ENCODE measurements around the gene COL7A1. TPM values are rescaled to one million over a fixed set of nuclear protein-coding genes. Genes with fewer than 3 reads are reported as not detected.

COL7A1 gene
- total RNA-seq, 1 experiment from 2014 or later = 5.2 TPM

GRCh38 chr3:48612309-48612708 lies 17.2 kb upstream of the COL7A1 start:
- peaks cover 11% of the 10 kb centered on the region for H3K9me3 ChIP-seq
- DNase-seq = no peak
- H3K4me3 Mint-ChIP-seq (ENCODE audit: unreplicated experiment) = no peak overlapping the region
- no peak overlapping the region for H3K27ac Mint-ChIP-seq (ENCODE audit: unreplicated experiment)
- H3K36me3 ChIP-seq (ENCODE audit: control insufficient read depth, insufficient read depth, low read length) = peaks cover 3% of the 10 kb centered on the region; the same call in 1 of the 2 replicates
- H3K36me3 Mint-ChIP-seq (ENCODE audit: insufficient read depth, unreplicated experiment) = peaks cover 27% of the 10 kb centered on the region
- H3K4me3 ChIP-seq (ENCODE audit: low read depth, low read length) = no peak overlapping the region
- POLR2A ChIA-PET = no interaction called here
- CTCF ChIA-PET = interaction anchor here (0.7 kb wide), 2 partner anchors 142 to 376 kb away, joined by 4 to 5 read pairs; no protein-coding TSS in a partner anchor
- intact Hi-C loops (cut with micrococcal nuclease; ENCODE audit: unreplicated experiment) = no loop called here
- no peaks in the 10 kb centered on the region for H3K9me3 Mint-ChIP-seq (ENCODE audit: unreplicated experiment)
- H3K4me1 ChIP-seq = peaks cover 11% of the 10 kb centered on the region
- no peaks in the 10 kb centered on the region for H3K27me3 Mint-ChIP-seq (ENCODE audit: insufficient read depth, unreplicated experiment)
- TF ChIP-seq CTCF (IDR thresholded peaks at IDR 0.05; ENCODE audit: insufficient read depth in 1 of 2, low read depth in 1 of 2, low read length in 1 of 2, severe bottlenecking in 1 of 2, unreplicated experiment in 1 of 2) = no peak
- peaks cover 7% of the 10 kb centered on the region for H3K4me1 Mint-ChIP-seq (ENCODE audit: low read depth, unreplicated experiment)
- BruUV-seq (replicated peaks) = no TSS peak
- H3K27me3 ChIP-seq (replicated peaks; ENCODE audit: control insufficient read depth, insufficient read depth, low read length) = no peaks in the 10 kb centered on the region

DNA sequence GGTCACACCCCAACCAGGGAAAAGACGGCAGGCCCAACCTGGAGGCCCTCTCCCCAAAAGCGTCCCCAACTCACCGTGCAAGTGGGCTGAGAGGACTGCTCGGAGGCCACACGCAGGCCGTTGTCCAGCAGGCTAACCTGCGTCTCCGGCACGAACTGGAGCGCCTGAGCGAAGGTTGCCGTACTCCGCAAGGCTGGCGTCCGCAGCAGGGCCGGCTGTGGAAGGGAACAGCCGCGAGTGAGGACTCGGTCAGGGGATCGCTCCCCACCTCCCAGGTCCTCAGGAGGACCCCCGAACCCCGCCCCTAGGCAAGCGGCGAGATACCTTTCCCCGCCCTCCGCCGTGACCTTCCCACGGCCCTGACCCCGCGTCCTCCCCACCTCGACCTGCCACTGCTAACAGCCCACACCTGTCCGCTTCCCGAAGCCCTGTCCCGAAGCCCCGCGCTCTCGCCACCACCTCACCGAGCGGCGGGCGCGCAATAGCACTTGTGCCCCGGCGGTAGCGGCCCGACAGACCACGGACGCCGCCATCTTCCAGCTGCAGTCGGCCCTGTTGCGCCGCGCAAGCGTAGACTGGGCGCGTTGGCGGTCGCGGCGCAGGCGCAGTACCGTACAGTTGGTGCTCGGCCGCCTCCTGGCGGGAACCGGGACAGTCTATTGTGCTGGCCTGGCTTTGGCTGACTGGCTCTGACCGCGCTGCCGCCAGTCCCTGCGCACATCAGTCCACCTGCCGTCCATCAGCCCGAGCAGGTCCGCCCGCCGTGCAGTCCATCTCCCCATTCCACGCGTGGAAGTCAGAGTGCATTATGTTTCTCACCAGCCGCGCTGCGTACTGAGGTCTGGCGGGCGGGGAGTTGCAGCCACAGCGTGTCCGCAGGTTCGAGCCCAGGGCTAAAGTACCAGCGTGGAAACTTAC lies 14.2 kb upstream of the COL7A1 start, which contains the start of gene UQCRC1:
Gene UQCRC1 (minus strand): TSS at position 559 of the 918 bp plus-strand sequence. CDS start 26 bp downstream, at position 533.
- Mint-ChIP-seq H3K36me3 (ENCODE audit: insufficient read depth, unreplicated experiment) (peaks cover 49% of the 10 kb centered on the region), H3K27me3 (ENCODE audit: insufficient read depth, unreplicated experiment) (no peaks in the 10 kb centered on the region), H3K4me1 (ENCODE audit: low read depth, unreplicated experiment) (peaks cover 7% of the 10 kb centered on the region), H3K9me3 (ENCODE audit: unreplicated experiment) (no peaks in the 10 kb centered on the region), H3K4me3 (ENCODE audit: unreplicated experiment) (peak within 1 kb of the TSS; percentile 91), H3K27ac (ENCODE audit: unreplicated experiment) (peak within 1 kb of the TSS; percentile 96)
- Histone ChIP-seq H3K36me3 (ENCODE audit: control insufficient read depth, insufficient read depth, low read length) (peaks cover 5% of the 10 kb centered on the region; the same call in 1 of the 2 replicates), H3K4me3 (ENCODE audit: low read depth, low read length) (peak within 1 kb of the TSS; percentile 87), H3K27me3 (replicated peaks; ENCODE audit: control insufficient read depth, insufficient read depth, low read length) (no peaks in the 10 kb centered on the region), H3K9me3 (no peaks in the 10 kb centered on the region), H3K4me1 (peaks cover 11% of the 10 kb centered on the region)
- peak; percentile 91 to 95 for DNase-seq
- ChIA-PET CTCF (interaction anchor here (0.5 to 1.5 kb wide), 4 partner anchors 15 to 136 kb away, joined by 3 to 4 read pairs (median 4); no protein-coding TSS in a partner anchor), POLR2A (interaction anchor here (0.6 to 1.0 kb wide), 2 partner anchors 54 to 55 kb away, joined by 3 read pairs; no protein-coding TSS in a partner anchor)
- BruUV-seq (replicated peaks) = no TSS peak
- peak; percentile 45 to 68 for TF ChIP-seq CTCF (IDR thresholded peaks at IDR 0.05; ENCODE audit: insufficient read depth in 1 of 2, low read depth in 1 of 2, low read length in 1 of 2, severe bottlenecking in 1 of 2, unreplicated experiment in 1 of 2)
- intact Hi-C loops (cut with micrococcal nuclease; ENCODE audit: unreplicated experiment) = loop anchor here (1.0 to 2.0 kb wide), 3 partner anchors 26 to 53 kb away; partner anchors contain the start of genes CELSR3, PFKFB4 and SLC26A6

- no peak overlapping the region for H3K27ac Mint-ChIP-seq (ENCODE audit: unreplicated experiment)
- H3K27me3 Mint-ChIP-seq (ENCODE audit: insufficient read depth, unreplicated experiment) = no peaks in the 10 kb centered on the region
These were observed 12.4 kb upstream of the COL7A1 start for GRCh38 chr3:48607519-48607918.

More at GRCh38 chr3:48607519-48607918, 12.4 kb upstream of the COL7A1 start:
- POLR2A ChIA-PET = no interaction called here
- intact Hi-C loops (cut with micrococcal nuclease; ENCODE audit: unreplicated experiment) = no loop called here
- peak overlapping the region; percentile 91 for H3K4me3 Mint-ChIP-seq (ENCODE audit: unreplicated experiment)
- Histone ChIP-seq H3K36me3 (ENCODE audit: control insufficient read depth, insufficient read depth, low read length) (peaks cover 7% of the 10 kb centered on the region), H3K4me3 (ENCODE audit: low read depth, low read length) (no peak overlapping the region), H3K9me3 (no peaks in the 10 kb centered on the region), H3K4me1 (peaks cover 11% of the 10 kb centered on the region), H3K27me3 (replicated peaks; ENCODE audit: control insufficient read depth, insufficient read depth, low read length) (no peaks in the 10 kb centered on the region)
- H3K4me1 Mint-ChIP-seq (ENCODE audit: low read depth, unreplicated experiment) = peaks cover 7% of the 10 kb centered on the region
- DNase-seq = no peak
- TF ChIP-seq CTCF (IDR thresholded peaks at IDR 0.05; ENCODE audit: insufficient read depth in 1 of 2, low read depth in 1 of 2, low read length in 1 of 2, severe bottlenecking in 1 of 2, unreplicated experiment in 1 of 2) = no peak
- H3K9me3 Mint-ChIP-seq (ENCODE audit: unreplicated experiment) = no peaks in the 10 kb centered on the region
- CTCF ChIA-PET = interaction anchor here (0.9 kb wide), 1 partner anchor 311 kb away, joined by 9 read pairs; no protein-coding TSS in a partner anchor
- BruUV-seq (replicated peaks) = no TSS peak
- peaks cover 66% of the 10 kb centered on the region for H3K36me3 Mint-ChIP-seq (ENCODE audit: insufficient read depth, unreplicated experiment)

Measured in Caco-2 (cell line).